ENCODE data around the gene DEPDC1B. TPM values are rescaled to one million over a fixed set of nuclear protein-coding genes. Genes with fewer than 3 reads are reported as not detected.

DEPDC1B gene
- total RNA-seq, 2 donors from 2014 or later, result 0.66 to 2.3 TPM

DNA sequence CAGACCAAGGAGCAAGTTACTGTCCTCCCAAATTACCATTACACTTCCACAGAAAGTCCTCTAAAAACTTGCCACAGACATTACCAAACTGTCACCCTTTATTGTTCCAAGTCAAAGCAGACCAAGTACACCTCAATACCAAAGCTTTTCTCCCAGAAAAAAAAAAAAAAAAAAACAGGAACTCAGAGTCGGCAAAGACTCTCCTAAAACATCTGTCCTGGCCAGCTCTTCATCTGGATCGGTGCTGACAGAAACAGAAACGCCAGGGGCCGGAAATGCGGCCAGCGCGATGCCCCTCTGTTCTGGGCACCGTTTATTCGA lies 718 bp downstream of the DEPDC1B start:
- Histone ChIP-seq H3K4me3 (peak overlapping the region in 1 of 2 donors; percentile 63), H3K36me3 (replicated peaks in 1 of 2; ENCODE audit: insufficient read depth in 1 of 2, low read depth in 2 of 2) (no peaks in the 10 kb centered on the region), H3K4me1 (peaks cover 8% of the 10 kb centered on the region), H3K27me3 (no peaks in the 10 kb centered on the region), H3K9me3 (no peaks in the 10 kb centered on the region), H3K27ac (peak overlapping the region in 1 of 4 donors; percentile 80)
- DNase-seq (no peak), ATAC-seq (no peak)
- TF ChIP-seq, protein P1, sequence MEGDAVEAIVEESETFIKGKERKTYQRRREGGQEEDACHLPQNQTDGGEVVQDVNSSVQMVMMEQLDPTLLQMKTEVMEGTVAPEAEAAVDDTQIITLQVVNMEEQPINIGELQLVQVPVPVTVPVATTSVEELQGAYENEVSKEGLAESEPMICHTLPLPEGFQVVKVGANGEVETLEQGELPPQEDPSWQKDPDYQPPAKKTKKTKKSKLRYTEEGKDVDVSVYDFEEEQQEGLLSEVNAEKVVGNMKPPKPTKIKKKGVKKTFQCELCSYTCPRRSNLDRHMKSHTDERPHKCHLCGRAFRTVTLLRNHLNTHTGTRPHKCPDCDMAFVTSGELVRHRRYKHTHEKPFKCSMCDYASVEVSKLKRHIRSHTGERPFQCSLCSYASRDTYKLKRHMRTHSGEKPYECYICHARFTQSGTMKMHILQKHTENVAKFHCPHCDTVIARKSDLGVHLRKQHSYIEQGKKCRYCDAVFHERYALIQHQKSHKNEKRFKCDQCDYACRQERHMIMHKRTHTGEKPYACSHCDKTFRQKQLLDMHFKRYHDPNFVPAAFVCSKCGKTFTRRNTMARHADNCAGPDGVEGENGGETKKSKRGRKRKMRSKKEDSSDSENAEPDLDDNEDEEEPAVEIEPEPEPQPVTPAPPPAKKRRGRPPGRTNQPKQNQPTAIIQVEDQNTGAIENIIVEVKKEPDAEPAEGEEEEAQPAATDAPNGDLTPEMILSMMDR (IDR thresholded peaks at IDR 0.05), result no peak
- TF ChIP-seq POLR2A (IDR thresholded peaks at IDR 0.05), result no peak
- WGBS, 2 donors, result 0 to 1% methylated on average over 9 of the region's 9 CpGs
- intact Hi-C loops (cut with DNase I), result no loop called here

GRCh38 chr5:60698336-60698735 lies 1.6 kb downstream of the DEPDC1B start:
- TF ChIP-seq POLR2A (IDR thresholded peaks at IDR 0.05), result no peak
- TF ChIP-seq, protein P1 (IDR thresholded peaks at IDR 0.05), result no peak
- WGBS, 2 donors, result 90 to 93% methylated on average over 7 of the region's 7 CpGs
- no peak overlapping the region for H3K4me3 ChIP-seq
- no peaks in the 10 kb centered on the region for H3K9me3 ChIP-seq
- no peaks in the 10 kb centered on the region for H3K27me3 ChIP-seq
- DNase-seq, result no peak
- intact Hi-C loops (cut with DNase I), result no loop called here
- H3K36me3 ChIP-seq (replicated peaks in 1 of 2; ENCODE audit: insufficient read depth in 1 of 2, low read depth in 2 of 2), result no peaks in the 10 kb centered on the region
- peaks cover 8% of the 10 kb centered on the region for H3K4me1 ChIP-seq
- no peak for ATAC-seq
- no peak overlapping the region for H3K27ac ChIP-seq

DNA sequence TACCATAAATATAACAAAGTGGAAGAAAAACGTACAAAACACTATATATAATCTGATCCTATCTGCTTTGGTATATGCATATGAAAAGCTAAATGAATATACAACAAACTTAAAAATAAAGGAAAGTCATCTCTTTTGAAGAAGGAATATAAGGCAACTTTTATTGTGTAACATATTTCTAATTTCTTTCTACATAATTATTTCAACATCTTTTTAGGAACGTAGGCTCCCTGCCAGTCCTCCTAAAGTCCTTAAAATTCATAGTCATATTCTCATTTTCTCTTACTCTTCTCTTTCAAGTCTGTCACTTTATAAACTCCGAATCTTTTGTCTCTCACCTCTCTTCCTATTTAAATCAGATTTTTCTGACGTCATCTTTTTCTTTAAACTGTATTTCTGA lies 9.6 kb downstream of the DEPDC1B start:
- WGBS, 2 donors, result 57 to 64% methylated on average over 4 of the region's 4 CpGs
- Histone ChIP-seq H3K27ac (no peak overlapping the region), H3K4me3 (no peak overlapping the region), H3K4me1 (no peaks in the 10 kb centered on the region), H3K9me3 (no peaks in the 10 kb centered on the region), H3K36me3 (replicated peaks in 1 of 2; ENCODE audit: insufficient read depth in 1 of 2, low read depth in 2 of 2) (no peaks in the 10 kb centered on the region), H3K27me3 (no peaks in the 10 kb centered on the region)
- DNase-seq, result no peak
- no peak for ATAC-seq
- intact Hi-C loops (cut with DNase I), result no loop called here
- TF ChIP-seq, protein P1 (IDR thresholded peaks at IDR 0.05), result no peak
- no peak for TF ChIP-seq POLR2A (IDR thresholded peaks at IDR 0.05)

DNA sequence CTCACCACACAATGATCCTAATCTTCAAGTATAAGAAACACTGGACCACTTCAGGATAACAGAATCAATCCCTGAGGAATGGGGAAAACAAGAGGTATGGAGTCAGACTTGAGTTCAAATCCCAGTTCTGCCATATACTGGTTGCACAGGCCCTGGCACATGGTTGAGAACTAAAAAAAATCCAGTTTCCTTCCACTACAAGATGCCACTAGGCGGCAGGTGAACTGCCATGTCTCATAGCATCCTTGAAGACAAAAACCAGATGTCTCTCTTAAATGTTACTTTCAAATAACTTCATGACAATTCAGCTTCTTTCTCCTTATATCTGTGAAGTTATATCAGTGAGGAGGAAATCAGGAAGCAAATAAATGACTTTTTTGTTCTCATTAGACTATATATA lies 11.0 kb downstream of the DEPDC1B start:
- ATAC-seq, result no peak
- H3K4me3 ChIP-seq, result no peak overlapping the region
- intact Hi-C loops (cut with DNase I), result no loop called here
- H3K27me3 ChIP-seq, result no peaks in the 10 kb centered on the region
- no peaks in the 10 kb centered on the region for H3K36me3 ChIP-seq (replicated peaks in 1 of 2; ENCODE audit: insufficient read depth in 1 of 2, low read depth in 2 of 2)
- no peaks in the 10 kb centered on the region for H3K4me1 ChIP-seq
- H3K9me3 ChIP-seq, result no peaks in the 10 kb centered on the region
- TF ChIP-seq, protein P1 (IDR thresholded peaks at IDR 0.05), result no peak
- TF ChIP-seq POLR2A (IDR thresholded peaks at IDR 0.05), result no peak
- DNase-seq, result no peak
- no peak overlapping the region for H3K27ac ChIP-seq
- WGBS, 2 donors, result 88 to 91% methylated on average over 1 of the region's 1 CpG

- ATAC-seq (no peak), DNase-seq (no peak)
- no peaks in the 10 kb centered on the region for H3K4me1 ChIP-seq
- no peak for TF ChIP-seq POLR2A (IDR thresholded peaks at IDR 0.05)
- TF ChIP-seq, protein P1 (IDR thresholded peaks at IDR 0.05), result no peak
- no peaks in the 10 kb centered on the region for H3K9me3 ChIP-seq
- no peaks in the 10 kb centered on the region for H3K36me3 ChIP-seq (replicated peaks in 1 of 2; ENCODE audit: insufficient read depth in 1 of 2, low read depth in 2 of 2)
- 62 to 71% methylated on average over 3 of the region's 3 CpGs for WGBS, 2 donors
- intact Hi-C loops (cut with DNase I), result no loop called here
- no peaks in the 10 kb centered on the region for H3K27me3 ChIP-seq
- no peak overlapping the region for H3K4me3 ChIP-seq
- H3K27ac ChIP-seq, result no peak overlapping the region
Measured at GRCh38 chr5:60687927-60688720, 11.8 kb downstream of the DEPDC1B start.
